Measurements from ENCODE around the gene HRCT1. TPM values are rescaled to one million over a fixed set of nuclear protein-coding genes. Genes with fewer than 3 reads are reported as not detected.
A peak's percentile ranks its signal among the peaks of the same experiment; 100 is the strongest.
"Not testable (repeated sequence)": the region's sequence is repeated elsewhere in the genome, so short reads cannot be mapped to it uniquely, and the experiment has no call there.

HRCT1 gene
- total RNA-seq, 1 donor from 2014 or later = 2.1 TPM

DNA sequence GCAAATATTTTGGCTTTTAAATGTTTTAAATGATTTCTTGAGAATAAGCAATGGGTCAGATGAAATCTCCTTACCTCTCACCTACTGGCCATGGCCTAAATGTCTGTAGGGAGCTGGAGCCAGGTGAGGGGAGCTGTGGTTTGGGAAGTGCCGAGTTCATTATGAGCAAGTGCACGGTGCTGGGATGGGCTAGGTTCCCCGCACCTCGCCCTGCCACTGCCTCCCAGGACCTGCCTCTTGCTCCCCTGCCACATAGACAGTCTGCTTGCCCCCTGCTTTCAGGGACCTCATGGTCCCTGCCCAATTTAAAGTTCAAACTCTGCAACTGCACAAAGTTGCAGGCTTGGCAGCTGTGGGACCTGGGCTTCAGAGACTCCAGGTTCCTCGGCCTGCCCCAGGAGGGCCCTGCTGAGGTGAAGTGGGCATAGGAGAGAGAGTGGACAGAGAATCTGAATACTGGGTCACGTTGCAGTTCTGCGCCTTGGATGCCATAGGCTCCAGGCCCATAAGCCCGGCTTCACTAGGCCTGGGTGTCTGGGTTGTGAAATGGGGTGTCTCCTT, 41.2 kb upstream of the HRCT1 start:
- H3K4me1 ChIP-seq (ENCODE audit: control insufficient read depth in 3 of 3, insufficient read depth in 3 of 3, low read length in 3 of 3) = peaks cover 0 to 3% (median 0%) of the 10 kb centered on the region in 3 donors
- peaks cover 19 to 44% (median 31%) of the 10 kb centered on the region in 3 donors for H3K27me3 ChIP-seq (ENCODE audit: control insufficient read depth in 3 of 3, insufficient read depth in 3 of 3, low read length in 3 of 3)
- no peaks in the 10 kb centered on the region for H3K36me3 ChIP-seq (ENCODE audit: control insufficient read depth in 3 of 3, insufficient read depth in 3 of 3, low read length in 3 of 3)
- no peaks in the 10 kb centered on the region for H3K9me3 ChIP-seq (ENCODE audit: control insufficient read depth in 3 of 3, low read length in 3 of 3)
- H3K4me3 ChIP-seq (ENCODE audit: low read length in 3 of 3) = no peak overlapping the region
- H3K9ac ChIP-seq (ENCODE audit: low read depth in 1 of 3, low read length in 3 of 3) = peak overlapping the region in 1 of 3 donors; percentile 45
- H3K27ac ChIP-seq (ENCODE audit: low read depth, low read length) = no peak overlapping the region

DNA sequence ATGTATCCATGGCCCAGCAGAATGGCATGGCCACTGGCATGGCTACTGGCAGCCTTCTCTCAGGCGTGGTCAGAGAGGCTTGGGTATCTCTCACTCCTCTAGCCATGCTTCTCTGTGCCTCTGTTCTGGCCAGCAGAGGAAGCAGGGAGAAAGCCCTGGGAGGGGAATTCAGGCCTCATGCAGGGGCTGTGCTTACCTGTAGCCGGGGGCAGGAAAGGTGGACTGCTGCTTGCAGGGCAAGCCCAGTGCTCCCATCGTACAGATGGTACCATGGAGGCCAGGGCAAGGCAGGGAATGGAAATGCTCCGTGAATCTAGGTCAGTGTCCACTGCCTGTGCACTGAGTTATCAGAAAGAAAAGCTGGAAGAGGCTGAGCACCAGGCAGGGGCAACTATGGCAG, 38.5 kb upstream of the HRCT1 start:
- Histone ChIP-seq H3K9ac (ENCODE audit: low read depth in 1 of 3, low read length in 3 of 3) (no peak overlapping the region), H3K27me3 (ENCODE audit: control insufficient read depth in 3 of 3, insufficient read depth in 3 of 3, low read length in 3 of 3) (peaks cover 15 to 42% (median 26%) of the 10 kb centered on the region in 3 donors), H3K27ac (ENCODE audit: low read depth, low read length) (no peak overlapping the region), H3K4me3 (ENCODE audit: low read length in 3 of 3) (no peak overlapping the region), H3K4me1 (ENCODE audit: control insufficient read depth in 3 of 3, insufficient read depth in 3 of 3, low read length in 3 of 3) (no peaks in the 10 kb centered on the region), H3K36me3 (ENCODE audit: control insufficient read depth in 3 of 3, insufficient read depth in 3 of 3, low read length in 3 of 3) (no peaks in the 10 kb centered on the region), H3K9me3 (ENCODE audit: control insufficient read depth in 3 of 3, low read length in 3 of 3) (no peaks in the 10 kb centered on the region)

DNA sequence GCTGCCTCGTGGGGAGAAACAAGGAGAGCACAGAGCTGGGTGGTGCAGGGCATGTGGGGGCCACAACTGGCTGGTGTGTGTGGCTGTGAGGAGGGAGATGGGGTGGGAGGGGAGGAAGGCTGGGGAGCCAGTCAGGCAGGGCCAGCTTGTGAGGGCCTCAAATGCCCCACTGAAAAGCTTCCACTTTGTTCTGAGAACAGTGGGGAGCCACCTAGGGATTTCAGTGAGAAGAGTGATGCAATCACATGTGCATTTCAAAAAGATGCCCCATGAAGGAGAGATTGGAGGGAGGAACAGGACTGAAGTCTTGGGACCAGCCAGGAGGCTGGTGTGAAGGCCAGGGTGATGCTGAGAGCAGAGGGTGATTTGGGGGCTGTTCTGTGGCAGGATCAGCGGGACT, 37.1 kb upstream of the HRCT1 start:
- Histone ChIP-seq H3K9me3 (ENCODE audit: control insufficient read depth in 3 of 3, low read length in 3 of 3) (no peaks in the 10 kb centered on the region), H3K9ac (ENCODE audit: low read depth in 1 of 3, low read length in 3 of 3) (no peak overlapping the region), H3K27ac (ENCODE audit: low read depth, low read length) (no peak overlapping the region), H3K36me3 (ENCODE audit: control insufficient read depth in 3 of 3, insufficient read depth in 3 of 3, low read length in 3 of 3) (no peaks in the 10 kb centered on the region), H3K4me1 (ENCODE audit: control insufficient read depth in 3 of 3, insufficient read depth in 3 of 3, low read length in 3 of 3) (no peaks in the 10 kb centered on the region), H3K4me3 (ENCODE audit: low read length in 3 of 3) (no peak overlapping the region), H3K27me3 (ENCODE audit: control insufficient read depth in 3 of 3, insufficient read depth in 3 of 3, low read length in 3 of 3) (peaks cover 5 to 31% (median 18%) of the 10 kb centered on the region in 3 donors)

DNA sequence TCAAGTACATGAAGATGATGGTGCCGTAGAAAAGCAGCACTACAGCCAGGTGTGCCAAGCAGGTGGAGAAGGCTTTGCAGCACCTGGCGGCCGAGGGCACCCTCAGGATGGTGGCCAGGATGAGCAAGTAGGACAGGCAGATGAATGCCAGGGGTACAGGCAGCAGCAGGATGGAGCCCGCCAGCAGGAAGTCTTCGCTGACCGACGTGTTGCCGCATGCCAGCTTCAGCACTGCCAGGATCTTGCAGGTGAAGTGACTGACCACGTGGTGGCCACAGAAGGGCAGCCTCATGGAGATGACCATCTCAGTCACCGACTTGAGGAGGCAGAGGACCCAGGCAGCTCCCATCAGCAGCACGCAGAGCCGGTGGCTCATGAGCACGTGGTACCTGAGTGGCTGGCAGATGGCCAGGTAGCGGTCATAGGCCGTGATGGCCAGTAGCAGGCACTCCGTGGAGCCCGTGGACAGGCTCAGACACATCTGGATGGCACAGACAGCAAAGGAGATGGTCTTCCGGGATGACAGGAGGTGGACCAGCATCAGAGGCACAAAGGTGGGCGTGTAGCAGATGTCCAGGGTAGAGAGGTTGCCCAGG, 36.3 kb upstream of the HRCT1 start:
- no peaks in the 10 kb centered on the region for H3K4me1 ChIP-seq (ENCODE audit: control insufficient read depth in 3 of 3, insufficient read depth in 3 of 3, low read length in 3 of 3)
- H3K9me3 ChIP-seq (ENCODE audit: control insufficient read depth in 3 of 3, low read length in 3 of 3) = no peaks in the 10 kb centered on the region
- peaks cover 3 to 24% (median 16%) of the 10 kb centered on the region in 3 donors for H3K27me3 ChIP-seq (ENCODE audit: control insufficient read depth in 3 of 3, insufficient read depth in 3 of 3, low read length in 3 of 3)
- H3K9ac ChIP-seq (ENCODE audit: low read depth in 1 of 3, low read length in 3 of 3) = no peak overlapping the region
- H3K36me3 ChIP-seq (ENCODE audit: control insufficient read depth in 3 of 3, insufficient read depth in 3 of 3, low read length in 3 of 3) = no peaks in the 10 kb centered on the region
- no peak overlapping the region for H3K27ac ChIP-seq (ENCODE audit: low read depth, low read length)
- H3K4me3 ChIP-seq (ENCODE audit: low read length in 3 of 3) = no peak overlapping the region

DNA sequence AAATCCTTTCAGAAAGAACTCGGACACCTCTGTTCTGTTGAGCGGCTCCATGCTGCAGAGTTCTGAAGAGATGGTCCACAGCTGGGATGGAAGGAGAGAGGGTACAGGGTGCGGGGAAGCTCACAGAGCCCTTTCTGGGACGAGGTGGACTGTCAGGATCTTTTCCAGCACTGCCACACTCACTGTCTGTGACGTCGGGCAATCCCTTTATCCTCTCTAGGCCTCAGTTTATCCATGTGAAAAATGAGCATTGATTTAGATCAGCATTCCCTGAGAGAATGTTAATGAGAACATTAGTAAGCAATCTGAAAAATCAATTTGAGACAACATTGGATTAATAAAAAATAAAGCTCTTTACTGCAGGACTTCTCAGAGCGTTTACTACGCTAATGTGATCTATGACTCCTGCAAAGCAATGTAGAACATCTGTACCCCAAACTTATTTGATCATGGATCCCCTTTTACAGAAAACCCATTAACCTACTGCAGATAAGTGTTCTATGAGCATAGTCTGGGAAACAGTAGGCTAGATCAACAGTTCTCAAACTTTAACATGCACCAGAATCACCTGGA, 35.6 kb upstream of the HRCT1 start, which contains the start of gene OR13J1:
TSS of gene OR13J1 (minus strand) at position 51 of the 573 bp plus-strand sequence. CDS start at position 51, 0 bp downstream.
- H3K4me3 ChIP-seq (ENCODE audit: low read length in 3 of 3) = no peak within 1 kb of the TSS
- H3K27me3 ChIP-seq (ENCODE audit: control insufficient read depth in 3 of 3, insufficient read depth in 3 of 3, low read length in 3 of 3) = peaks cover 3 to 19% (median 13%) of the 10 kb centered on the region in 3 donors
- no peaks in the 10 kb centered on the region for H3K9me3 ChIP-seq (ENCODE audit: control insufficient read depth in 3 of 3, low read length in 3 of 3)
- no peak within 1 kb of the TSS for H3K27ac ChIP-seq (ENCODE audit: low read depth, low read length)
- H3K9ac ChIP-seq (ENCODE audit: low read depth in 1 of 3, low read length in 3 of 3) = no peak within 1 kb of the TSS
- no peaks in the 10 kb centered on the region for H3K36me3 ChIP-seq (ENCODE audit: control insufficient read depth in 3 of 3, insufficient read depth in 3 of 3, low read length in 3 of 3)
- H3K4me1 ChIP-seq (ENCODE audit: control insufficient read depth in 3 of 3, insufficient read depth in 3 of 3, low read length in 3 of 3) = no peaks in the 10 kb centered on the region

DNA sequence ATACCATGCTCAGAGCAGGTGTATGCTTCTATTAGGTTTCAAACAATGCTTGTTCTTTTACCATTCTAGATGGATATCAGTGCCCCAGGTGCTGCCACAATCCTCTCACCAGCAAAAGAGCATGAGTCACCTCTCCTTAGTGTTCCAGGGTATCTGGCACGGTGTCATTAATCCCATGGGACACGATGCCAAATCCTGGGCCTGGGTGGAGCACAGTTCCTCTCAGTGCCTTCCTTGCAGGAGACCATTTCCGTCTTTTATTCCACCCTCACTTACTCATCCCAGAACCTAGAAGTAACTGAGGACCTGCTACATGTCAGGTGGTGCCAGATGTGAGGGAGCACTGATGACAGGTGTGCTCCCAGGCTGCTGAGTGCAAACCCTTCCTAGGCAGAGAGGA, 34.5 kb upstream of the HRCT1 start:
- Histone ChIP-seq H3K4me3 (ENCODE audit: low read length in 3 of 3) (no peak overlapping the region), H3K9ac (ENCODE audit: low read depth in 1 of 3, low read length in 3 of 3) (no peak overlapping the region), H3K36me3 (ENCODE audit: control insufficient read depth in 3 of 3, insufficient read depth in 3 of 3, low read length in 3 of 3) (no peaks in the 10 kb centered on the region), H3K4me1 (ENCODE audit: control insufficient read depth in 3 of 3, insufficient read depth in 3 of 3, low read length in 3 of 3) (no peaks in the 10 kb centered on the region), H3K27ac (ENCODE audit: low read depth, low read length) (no peak overlapping the region), H3K9me3 (ENCODE audit: control insufficient read depth in 3 of 3, low read length in 3 of 3) (no peaks in the 10 kb centered on the region), H3K27me3 (ENCODE audit: control insufficient read depth in 3 of 3, insufficient read depth in 3 of 3, low read length in 3 of 3) (peaks cover 3 to 19% (median 13%) of the 10 kb centered on the region in 3 donors)

DNA sequence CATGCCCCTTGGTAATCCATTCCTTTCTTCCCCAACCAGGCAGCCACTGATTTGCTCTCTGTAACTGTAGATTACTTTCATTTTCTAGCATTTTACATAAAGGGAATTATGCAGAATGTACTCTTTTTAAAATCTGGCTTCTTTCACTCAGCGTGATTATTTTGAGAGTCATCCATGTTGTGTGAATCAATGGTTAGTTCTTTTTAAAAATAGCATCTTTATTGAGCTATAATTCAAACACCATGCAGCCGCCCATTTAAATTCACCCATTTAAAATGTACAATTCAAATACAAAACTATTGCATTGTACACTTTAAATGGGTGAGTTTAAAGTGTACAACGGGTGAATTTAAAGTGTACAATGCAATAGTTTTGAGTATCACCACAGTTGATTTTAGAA, 33.5 kb upstream of the HRCT1 start:
- Histone ChIP-seq H3K27ac (ENCODE audit: low read depth, low read length) (no peak overlapping the region), H3K27me3 (ENCODE audit: control insufficient read depth in 3 of 3, insufficient read depth in 3 of 3, low read length in 3 of 3) (peaks cover 3 to 16% (median 11%) of the 10 kb centered on the region in 3 donors), H3K9ac (ENCODE audit: low read depth in 1 of 3, low read length in 3 of 3) (no peak overlapping the region), H3K36me3 (ENCODE audit: control insufficient read depth in 3 of 3, insufficient read depth in 3 of 3, low read length in 3 of 3) (no peaks in the 10 kb centered on the region), H3K9me3 (ENCODE audit: control insufficient read depth in 3 of 3, low read length in 3 of 3) (no peaks in the 10 kb centered on the region), H3K4me3 (ENCODE audit: low read length in 3 of 3) (no peak overlapping the region), H3K4me1 (ENCODE audit: control insufficient read depth in 3 of 3, insufficient read depth in 3 of 3, low read length in 3 of 3) (no peaks in the 10 kb centered on the region)

DNA sequence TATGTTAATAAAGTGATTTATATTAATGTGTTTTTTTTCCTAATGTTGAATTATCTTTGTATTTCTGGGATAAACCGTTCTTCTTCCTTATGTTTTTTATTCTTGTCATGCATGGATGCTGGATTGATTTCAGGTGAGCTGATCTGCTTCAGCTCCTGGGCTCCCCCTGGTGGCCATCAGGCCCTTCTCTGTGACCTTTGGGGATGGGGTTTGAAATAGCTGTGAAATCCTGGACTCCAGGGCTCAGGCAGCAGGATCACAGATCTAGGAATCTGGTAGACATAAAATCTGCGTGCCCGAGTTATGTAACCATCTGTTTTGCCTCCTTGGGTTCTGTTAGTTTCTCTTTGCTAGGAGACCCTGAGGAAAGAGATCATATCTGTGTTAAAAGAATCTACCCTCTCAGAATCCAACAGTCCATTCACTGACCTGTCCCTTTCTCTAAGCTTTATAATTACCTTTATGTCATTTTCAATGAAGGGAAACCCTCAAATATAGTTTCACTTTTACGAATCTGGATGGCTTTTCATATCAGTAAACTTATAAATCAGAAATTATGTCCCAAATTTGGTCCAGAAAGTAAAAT, 23.6 kb upstream of the HRCT1 start:
- Histone ChIP-seq H3K4me1 (ENCODE audit: control insufficient read depth in 3 of 3, insufficient read depth in 3 of 3, low read length in 3 of 3) (no peaks in the 10 kb centered on the region), H3K9ac (ENCODE audit: low read depth in 1 of 3, low read length in 3 of 3) (peak overlapping the region in 1 of 3 donors; percentile 17), H3K27me3 (ENCODE audit: control insufficient read depth in 3 of 3, insufficient read depth in 3 of 3, low read length in 3 of 3) (no peaks in the 10 kb centered on the region), H3K4me3 (ENCODE audit: low read length in 3 of 3) (no peak overlapping the region), H3K27ac (ENCODE audit: low read depth, low read length) (no peak overlapping the region), H3K36me3 (ENCODE audit: control insufficient read depth in 3 of 3, insufficient read depth in 3 of 3, low read length in 3 of 3) (no peaks in the 10 kb centered on the region), H3K9me3 (ENCODE audit: control insufficient read depth in 3 of 3, low read length in 3 of 3) (no peaks in the 10 kb centered on the region)

DNA sequence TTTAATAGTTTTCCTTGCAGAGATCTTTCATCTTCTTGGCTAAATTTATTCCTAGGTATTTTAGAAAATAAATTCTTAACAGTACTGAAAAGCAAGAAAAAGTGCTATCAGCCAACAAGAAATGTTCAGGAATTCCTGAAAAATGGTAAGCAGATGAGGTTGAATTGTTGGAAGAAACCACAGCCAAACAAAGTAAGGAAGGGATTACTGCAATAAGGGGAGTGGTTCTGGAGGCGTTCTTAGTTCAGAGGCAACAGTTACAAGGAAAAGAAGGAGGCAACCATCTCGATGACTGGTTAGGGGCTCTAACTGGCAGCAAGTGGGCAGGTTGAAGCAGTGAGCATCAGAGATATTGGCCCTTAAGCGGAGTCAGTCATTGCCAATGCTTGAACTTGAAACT, 23.0 kb upstream of the HRCT1 start:
- Histone ChIP-seq H3K36me3 (ENCODE audit: control insufficient read depth in 3 of 3, insufficient read depth in 3 of 3, low read length in 3 of 3) (no peaks in the 10 kb centered on the region), H3K27ac (ENCODE audit: low read depth, low read length) (no peak overlapping the region), H3K4me1 (ENCODE audit: control insufficient read depth in 3 of 3, insufficient read depth in 3 of 3, low read length in 3 of 3) (no peaks in the 10 kb centered on the region), H3K9me3 (ENCODE audit: control insufficient read depth in 3 of 3, low read length in 3 of 3) (no peaks in the 10 kb centered on the region), H3K9ac (ENCODE audit: low read depth in 1 of 3, low read length in 3 of 3) (no peak overlapping the region), H3K4me3 (ENCODE audit: low read length in 3 of 3) (no peak overlapping the region), H3K27me3 (ENCODE audit: control insufficient read depth in 3 of 3, insufficient read depth in 3 of 3, low read length in 3 of 3) (no peaks in the 10 kb centered on the region)

DNA sequence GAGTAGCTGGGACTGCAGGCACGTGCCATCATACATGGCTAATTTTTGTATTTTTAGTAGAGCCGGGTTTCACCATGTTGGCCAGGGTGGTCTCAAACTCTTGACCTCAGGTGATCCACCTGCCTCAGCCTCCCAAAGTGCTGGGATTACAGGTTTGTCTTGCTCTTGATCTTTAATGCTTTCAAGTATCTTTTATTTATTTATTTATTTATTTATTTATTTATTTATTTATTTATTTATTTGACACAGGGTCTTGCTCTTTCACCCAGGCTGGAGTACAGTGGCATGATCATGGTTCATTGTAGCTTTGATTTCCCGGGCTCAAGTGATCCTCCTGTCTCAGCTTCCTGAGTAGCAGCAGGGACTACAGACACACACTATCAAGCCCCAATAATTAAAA, 21.1 kb upstream of the HRCT1 start:
- not testable (repeated sequence) for H3K9ac ChIP-seq (ENCODE audit: low read depth in 1 of 3, low read length in 3 of 3); H3K4me1 ChIP-seq (ENCODE audit: control insufficient read depth in 3 of 3, insufficient read depth in 3 of 3, low read length in 3 of 3); H3K27ac ChIP-seq (ENCODE audit: low read depth, low read length); H3K27me3 ChIP-seq (ENCODE audit: control insufficient read depth in 3 of 3, insufficient read depth in 3 of 3, low read length in 3 of 3); H3K36me3 ChIP-seq (ENCODE audit: control insufficient read depth in 3 of 3, insufficient read depth in 3 of 3, low read length in 3 of 3); H3K4me3 ChIP-seq (ENCODE audit: low read length in 3 of 3); H3K9me3 ChIP-seq (ENCODE audit: control insufficient read depth in 3 of 3, low read length in 3 of 3)
